ENCODE data around the gene CDC37L1.

The CDC37L1 gene

DNA sequence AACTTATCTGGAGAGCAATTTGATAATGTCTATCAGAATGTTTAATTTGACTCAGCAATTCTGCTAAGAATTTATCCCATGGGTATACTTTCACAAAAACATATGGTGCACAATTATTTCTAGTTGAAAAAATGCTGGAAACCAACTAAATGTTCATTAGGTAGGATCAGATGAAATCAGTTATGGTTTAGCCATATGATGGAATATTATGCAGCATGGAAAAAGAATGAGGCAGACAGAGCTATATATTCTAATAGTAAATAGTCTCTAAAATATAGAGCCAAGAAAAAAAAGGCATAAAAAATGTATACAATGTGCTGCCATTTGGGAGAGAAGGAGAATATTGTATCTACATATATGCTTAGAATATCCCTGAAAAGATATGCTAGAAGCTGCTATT lies 9.5 kb upstream of the CDC37L1 start:
- no peak for DNase-seq (ENCODE audit: low spot score)

DNA sequence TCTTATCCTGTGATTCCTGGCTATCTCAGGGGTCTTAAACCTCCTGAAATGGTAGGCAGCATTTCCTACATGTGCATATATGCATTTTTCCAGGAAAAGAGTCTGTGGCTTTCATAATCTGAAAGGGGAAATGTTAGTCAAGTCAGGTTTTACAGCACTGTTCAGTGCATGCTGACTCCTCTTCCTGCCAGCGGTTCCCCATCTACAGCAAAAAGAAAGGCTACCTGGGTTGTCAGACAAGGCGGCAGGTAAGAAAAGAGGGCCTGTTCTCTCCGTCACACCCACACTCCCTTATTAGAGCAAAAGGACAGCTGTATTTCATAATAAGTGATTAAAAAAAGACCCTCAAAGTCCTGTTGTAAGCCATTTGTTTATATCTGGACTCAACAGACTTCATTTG lies 8.8 kb upstream of the CDC37L1 start:
- no peak for DNase-seq (ENCODE audit: low spot score)

DNA sequence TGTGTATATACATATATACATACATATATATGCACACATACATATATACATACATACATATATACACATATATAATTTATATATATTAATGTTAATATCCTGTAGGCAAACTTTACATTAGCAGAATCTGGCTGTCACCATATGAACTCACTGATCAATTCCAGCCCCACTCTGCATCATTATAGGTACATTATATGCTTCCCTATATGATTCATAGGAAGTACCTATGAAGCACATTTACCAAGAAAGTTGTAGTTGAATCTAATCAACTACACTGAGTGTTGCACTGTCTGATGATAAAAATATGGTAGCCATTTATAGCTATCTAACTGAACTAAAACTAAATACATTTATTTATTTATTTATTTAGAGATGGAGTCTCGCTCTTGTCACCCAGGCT lies 7.6 kb upstream of the CDC37L1 start:
- DNase-seq (ENCODE audit: low spot score): no peak

DNA sequence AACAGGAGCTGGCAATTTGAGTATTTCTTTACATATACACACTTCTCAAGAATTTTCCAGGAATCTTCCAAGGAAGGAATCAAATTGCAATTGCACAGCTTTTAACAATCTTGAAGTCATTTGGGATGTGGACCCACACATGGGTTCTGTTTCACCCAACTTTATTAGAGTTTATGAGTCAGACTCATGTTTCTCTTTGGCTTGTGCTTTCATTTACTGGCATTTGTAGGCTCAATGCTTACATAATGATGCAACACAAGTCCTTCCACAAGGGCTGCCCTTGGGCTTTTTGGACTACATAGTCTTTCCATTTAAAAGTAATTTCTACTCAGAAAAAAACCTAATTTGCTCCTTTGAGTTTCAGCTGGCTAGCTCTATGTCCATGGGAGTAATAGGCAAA lies 4.6 kb upstream of the CDC37L1 start:
- peak; percentile 29 for DNase-seq (ENCODE audit: low spot score)

DNA sequence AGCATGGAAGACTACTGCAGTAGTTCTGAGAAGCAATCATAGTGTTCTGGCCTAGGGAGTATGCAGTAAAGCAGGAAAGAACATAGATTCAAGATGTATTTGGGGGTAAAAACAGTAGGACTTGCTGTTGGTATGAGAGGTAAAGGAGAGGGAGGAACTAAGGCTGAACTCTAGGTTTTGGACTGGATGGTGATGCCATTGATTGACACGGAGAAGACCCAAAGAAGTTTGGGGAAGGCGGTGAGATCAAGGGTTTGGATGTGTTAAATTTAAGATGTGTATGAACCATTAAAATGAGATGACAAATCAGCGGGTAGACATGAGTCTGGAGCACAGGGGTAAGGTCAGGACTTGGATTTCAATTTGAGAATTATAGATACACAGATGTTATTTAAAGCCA lies 2.0 kb upstream of the CDC37L1 start:
- DNase-seq (ENCODE audit: low spot score): no peak

DNA sequence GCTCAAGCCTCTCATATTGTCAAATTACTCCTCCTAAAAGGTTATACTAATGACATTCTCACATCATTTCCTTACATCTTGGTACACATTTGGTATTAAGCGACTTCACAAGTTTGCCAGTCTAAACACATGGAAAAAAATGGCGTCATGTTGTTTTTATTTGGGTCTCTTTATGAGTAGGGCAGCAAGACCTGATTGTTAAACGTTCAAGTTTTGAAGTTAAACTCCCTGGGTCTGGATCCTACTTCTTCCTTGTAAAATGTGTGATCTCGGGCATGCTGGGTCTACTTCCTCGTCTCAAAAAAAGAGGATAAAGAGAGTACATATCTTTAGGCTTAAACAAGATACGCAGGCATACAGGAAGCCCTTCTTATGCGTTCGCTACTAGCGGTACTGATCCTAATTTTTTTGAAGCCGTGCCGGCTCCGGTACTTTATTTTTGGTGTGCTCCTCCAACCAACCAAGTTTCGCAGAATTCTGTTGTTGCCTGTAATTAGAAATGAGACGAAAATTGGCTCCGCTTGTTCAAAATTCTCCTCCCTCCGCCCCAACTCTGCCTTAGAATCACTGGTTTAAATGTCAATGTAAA lies 596 bp upstream of the CDC37L1 start:
- peak; percentile 60 for DNase-seq (ENCODE audit: low spot score)

DNA sequence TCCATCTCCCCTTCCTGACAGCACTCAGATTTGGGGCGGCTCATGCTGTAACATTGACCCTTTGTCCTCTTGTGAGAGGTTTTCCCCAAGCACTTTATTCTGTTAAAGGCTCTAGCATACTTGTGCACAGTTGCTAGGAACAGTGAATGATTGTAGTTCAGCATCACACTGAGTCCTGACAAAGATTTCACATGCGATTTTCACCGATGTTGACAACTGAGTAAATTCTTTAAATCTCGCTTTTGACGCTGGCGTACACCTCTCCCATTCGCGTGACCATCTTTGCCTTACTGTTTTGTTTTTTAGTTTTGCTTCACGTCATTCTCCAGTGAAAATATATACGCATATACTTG lies 780 bp downstream of the CDC37L1 start:
- DNase-seq (ENCODE audit: low spot score): no peak

DNA sequence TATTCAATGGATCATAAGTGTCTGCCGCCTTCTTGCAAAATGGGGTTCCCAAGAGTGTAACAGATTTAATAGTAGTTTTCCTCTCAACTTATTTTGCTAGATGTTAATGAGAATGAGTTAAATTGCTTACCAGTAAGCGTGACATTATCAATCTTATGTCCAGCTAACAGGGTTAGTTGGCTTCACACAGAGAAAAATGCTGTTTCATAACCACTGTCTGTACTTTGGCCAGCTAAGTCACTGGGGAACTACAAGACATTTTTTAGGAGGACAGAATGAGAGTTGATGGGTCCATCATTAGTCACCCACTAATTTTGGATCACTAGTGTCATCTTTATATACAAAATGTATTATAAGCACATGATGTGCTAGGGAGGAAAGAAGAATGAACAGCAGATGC lies 1.4 kb downstream of the CDC37L1 start:
- peak; percentile 16 for DNase-seq (ENCODE audit: low spot score)

DNA sequence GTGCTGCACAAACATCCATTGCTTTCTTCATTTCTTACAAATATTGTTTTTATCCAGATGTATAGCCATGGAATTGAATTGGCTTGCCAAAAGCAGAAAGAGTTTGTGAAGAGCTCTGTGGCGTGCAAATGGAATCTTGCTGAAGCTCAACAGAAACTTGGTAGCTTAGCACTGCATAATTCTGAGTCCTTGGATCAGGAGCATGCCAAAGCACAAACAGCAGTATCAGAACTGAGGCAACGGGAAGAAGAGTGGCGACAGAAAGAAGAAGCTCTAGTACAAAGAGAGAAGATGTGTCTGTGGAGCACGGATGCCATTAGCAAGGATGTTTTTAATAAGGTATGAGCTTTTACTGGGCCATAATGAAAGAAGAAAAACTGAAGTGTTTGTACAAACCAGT lies 5.5 kb downstream of the CDC37L1 start:
- DNase-seq (ENCODE audit: low spot score): no peak

DNA sequence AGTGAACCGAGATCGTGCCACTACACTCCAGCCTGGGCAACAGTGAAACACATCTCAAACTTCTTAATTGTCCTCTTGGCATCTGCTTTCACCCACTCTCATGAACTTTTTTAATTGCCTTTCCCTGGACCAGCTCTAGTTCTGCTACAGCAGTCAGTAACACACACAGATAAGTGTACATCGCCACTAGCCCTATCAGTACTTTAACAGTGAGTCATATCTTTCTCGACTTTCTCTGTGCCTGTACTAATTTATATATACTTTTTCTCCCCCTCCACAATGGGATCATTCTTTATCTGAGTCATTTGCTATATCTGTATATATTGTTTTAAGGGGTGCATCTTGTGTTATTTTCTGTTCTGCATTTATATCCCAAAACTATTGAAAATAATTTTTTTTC lies 6.7 kb downstream of the CDC37L1 start:
- DNase-seq (ENCODE audit: low spot score): no peak

DNA sequence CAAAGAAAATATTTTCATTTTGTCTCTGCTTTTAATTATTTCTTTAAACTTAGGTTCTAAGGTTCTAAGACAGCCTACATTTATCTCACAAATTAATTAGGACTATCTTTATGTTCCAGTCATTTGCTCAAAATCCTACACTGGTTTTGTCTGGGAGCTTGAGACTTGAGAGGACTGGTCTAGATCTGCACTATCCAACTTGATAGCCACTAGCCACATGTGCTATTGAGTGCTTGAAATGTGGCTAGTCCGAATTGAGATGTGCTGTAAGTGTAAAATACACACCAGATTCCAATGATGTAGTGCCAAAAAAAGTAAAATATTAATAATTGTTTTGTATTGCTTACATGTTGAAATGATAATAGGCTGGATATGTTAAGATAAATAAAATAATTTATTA lies 7.2 kb downstream of the CDC37L1 start:
- DNase-seq (ENCODE audit: low spot score): no peak

DNA sequence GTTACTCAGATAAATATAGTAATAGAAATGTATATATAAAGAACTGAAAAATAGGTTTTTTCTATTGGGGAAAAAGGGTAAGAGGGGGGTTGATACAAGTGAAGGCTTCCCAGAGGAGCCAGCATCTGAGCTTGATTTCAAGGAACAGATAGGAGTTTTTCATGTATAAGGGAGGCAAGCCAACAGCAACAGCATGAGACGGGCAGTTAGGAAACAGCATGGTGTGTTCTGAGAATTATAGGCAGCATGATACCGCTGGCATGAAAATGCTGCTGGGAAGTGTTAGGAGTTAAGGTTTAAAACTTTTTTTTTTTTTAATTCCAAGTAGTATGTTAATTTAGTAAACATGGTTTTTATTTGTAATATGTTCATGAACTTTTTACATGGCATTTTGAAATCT lies 9.7 kb downstream of the CDC37L1 start:
- DNase-seq (ENCODE audit: low spot score): no peak

DNA sequence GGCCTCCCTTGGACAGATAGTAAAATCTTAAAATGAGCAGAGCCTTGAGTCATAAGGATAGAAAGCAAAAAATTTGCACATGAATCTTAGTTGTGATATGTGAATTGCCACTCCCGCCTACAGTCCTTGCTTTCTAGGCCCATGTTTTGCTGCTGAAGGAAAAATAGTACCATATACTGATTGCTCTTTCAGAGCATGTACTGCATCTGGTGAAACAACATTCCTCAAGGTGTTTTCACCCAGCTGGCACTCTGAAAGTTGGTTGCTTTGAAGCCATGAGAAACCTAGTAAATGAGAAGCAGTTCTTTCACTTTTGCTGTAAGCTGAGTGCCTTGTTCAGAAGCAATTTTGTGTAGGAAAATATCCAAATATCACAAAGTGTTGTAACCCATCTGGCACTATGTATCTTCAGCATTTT lies 10.3 kb downstream of the CDC37L1 start:
- DNase-seq (ENCODE audit: low spot score): peak; percentile 30

DNA sequence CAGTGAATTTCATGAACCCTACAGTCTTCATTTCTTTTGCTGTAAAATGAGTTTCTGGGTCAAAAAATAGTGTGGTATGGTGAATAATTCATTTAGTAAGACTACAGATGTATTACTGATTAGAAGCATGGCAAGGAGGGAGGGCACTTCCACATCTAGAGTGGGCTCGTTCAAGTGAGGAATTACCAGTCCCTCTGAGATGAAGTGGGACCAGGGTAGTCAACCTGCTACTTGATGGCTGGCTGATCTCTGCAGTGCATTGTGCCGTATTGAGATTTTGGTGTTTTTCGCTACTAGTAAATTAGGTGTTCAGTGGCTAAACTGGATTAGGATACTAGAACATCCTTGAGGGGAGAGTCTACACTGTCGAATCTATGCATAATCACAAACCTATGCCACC lies 10.8 kb downstream of the CDC37L1 start:
- DNase-seq (ENCODE audit: low spot score): no peak

DNA sequence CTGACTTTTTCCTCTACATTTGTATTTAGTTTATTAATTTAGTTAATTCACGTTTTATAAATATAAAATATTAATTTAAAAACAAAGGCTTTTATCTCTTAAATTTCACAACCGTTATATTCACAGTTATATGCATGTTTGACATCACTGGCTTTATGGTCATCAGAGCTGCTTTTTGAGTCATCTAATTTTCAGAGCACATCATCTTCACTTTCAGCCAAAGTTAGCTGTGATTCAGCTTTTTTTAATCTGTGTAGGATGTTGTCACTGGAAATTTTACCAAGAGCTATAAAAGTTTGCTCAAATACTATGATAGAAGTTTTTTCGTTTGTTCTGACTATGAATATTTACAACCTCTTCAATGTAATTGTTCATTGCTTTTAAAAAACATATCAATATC lies 12.4 kb downstream of the CDC37L1 start:
- DNase-seq (ENCODE audit: low spot score): no peak

DNA sequence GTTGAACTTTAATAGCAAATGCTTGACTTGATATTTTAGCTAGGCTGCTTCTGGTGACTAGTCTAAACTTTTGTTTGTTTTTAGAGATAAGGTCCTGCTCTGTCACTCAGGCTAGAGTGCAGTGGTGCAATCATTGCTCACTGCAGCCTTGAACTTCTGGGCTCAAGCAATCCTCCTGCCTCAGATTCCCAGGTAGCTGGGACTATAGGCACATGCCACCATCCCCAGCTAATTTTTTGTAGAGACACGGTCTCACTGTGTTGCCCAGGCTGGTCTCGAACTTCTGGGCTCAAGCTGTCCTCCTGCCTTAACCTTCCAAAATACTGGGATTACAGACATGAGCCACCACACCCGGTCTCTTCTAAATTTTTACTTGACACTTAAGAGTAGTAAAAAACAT lies 20.7 kb downstream of the CDC37L1 start:
- DNase-seq (ENCODE audit: low spot score): no peak

DNA sequence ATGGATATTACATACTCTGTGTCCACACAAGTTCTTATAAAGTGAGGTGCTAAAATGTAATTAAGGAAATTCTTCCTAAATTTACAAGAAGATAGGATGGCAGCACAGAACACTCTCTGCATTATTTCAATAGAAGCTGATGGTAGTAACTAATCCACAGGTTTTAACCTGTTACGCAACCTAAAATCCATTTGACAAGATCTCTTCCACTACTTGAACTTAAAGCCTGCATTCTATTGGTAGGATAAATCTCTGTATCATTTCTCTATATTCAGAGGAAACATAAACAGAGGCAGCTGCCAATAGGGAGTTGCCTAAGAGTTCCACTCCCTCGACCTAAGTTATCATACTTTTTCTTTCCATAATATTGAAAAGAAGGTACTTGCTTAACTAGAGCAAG lies 21.6 kb downstream of the CDC37L1 start:
- DNase-seq (ENCODE audit: low spot score): no peak

DNA sequence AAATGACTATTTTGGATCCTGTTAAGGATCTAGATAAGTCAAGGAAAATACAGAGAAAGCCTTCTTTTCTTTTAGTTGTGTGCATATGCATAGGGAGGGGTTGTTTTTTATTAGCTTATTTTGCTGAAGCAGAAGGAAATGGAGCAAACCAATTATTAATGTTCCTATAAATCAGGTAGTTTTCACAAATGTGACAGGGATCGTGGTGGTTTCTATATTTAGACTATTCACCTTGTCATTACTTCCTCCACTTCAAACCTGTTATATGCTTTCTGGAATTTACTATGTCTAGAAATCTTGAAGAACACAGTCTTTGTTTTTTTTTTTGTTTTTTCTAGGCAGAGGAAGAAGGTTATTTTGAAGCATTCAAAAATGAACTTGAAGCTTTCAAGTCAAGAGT lies 22.2 kb downstream of the CDC37L1 start:
- no peak for DNase-seq (ENCODE audit: low spot score)

DNA sequence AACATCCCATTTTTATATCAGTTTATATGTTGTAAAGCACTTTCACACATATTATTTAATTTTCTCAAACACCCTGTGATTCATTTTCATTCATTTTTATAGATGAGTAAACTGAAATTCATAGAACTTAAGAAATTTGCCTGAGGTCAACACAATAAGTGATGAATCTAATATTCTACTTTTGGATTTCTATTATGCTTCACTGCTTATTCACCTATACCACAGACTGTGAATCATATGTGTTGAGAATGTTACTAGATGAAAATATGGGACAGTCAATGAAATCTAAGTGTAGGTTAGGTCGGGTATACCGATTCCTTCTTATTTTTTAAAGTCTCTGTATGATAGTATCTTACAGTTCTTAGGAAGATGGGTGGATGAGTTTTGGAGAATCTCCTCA lies 24.8 kb downstream of the CDC37L1 start:
- peak; percentile 13 for DNase-seq (ENCODE audit: low spot score)

DNA sequence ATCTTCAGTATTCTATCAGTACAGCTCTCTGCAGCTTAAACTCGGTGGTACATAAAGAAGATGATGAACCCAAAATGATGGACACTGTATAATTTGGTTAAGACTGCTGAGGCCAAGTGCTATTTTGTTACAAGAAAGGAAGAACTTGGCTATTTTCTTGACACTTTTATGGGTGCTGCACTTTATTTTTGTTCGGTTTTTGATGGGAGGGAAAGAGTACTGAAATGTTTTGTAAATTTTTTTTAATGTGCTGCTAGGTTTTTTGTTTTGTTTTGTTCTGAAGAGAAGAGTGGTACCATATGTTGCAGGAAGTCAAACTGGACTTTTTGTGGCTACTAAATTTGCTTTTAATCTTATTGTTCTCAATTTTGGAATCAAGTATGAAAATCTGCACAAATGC lies 26.7 kb downstream of the CDC37L1 start:
- no peak for DNase-seq (ENCODE audit: low spot score)

DNA sequence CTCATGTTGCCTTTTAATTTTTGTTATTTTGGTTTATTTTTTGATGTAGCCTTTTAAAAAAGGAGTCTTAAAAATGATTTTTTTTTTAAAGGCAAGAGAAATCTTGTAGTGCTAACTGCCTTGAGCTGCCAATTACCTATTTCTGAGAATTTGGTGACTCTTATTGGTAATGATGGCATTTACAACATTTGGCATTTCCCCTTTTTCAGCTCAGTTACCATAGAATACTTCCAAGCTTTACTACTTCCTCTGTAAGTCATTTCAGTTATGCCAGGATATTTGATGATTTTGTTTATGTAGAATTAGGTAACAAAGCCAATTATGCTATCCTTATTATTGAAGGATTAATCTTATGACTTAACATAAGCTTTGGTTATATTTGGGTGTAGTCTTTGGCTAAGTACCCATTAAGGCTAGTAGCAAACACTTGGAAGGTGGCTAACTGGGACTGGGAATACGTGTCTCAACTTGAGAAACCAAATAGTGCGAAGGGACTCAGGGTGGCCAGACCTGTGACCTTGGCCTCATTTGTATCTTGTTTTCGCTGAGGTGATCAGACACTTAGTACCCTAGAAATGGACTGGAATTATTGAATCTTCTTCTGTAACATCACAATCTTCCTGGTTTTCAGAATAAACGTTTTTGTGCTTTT lies 27.7 kb downstream of the CDC37L1 start:
- DNase-seq (ENCODE audit: low spot score): no peak

DNA sequence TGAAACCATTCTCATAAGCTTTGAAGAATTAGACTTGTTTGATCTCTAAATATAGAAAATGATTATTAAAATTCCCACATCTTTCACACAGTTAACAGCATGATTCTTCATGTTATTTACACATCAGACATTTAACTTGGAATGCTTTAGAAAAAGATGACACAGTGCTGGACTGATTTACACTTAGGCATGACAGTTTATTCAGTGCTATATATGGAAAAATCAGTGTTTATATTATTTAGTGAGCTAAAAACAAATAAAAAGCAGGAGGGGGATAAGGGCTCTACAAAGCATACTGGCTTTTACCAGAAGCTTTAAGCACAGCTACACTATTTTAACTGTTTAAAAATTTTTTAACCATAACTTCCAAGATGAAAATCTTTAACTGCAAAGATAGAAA lies 30.0 kb downstream of the CDC37L1 start:
- no peak for DNase-seq (ENCODE audit: low spot score)

DNA sequence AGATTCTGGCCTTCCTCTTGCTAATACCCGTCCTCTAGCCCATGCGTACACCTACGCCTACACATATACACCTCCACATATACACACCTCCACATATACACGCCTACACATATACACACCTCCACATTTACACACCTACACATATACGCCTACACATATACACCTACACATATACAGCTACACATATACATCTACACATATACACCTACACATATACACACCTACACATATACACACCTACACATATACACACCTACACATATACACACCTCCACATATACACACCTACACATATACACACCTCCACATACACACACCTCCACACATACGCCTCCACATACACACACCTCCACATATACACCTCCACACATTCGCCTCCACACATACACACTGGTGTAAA lies 34.5 kb downstream of the CDC37L1 start:
- DNase-seq (ENCODE audit: low spot score): no peak

DNA sequence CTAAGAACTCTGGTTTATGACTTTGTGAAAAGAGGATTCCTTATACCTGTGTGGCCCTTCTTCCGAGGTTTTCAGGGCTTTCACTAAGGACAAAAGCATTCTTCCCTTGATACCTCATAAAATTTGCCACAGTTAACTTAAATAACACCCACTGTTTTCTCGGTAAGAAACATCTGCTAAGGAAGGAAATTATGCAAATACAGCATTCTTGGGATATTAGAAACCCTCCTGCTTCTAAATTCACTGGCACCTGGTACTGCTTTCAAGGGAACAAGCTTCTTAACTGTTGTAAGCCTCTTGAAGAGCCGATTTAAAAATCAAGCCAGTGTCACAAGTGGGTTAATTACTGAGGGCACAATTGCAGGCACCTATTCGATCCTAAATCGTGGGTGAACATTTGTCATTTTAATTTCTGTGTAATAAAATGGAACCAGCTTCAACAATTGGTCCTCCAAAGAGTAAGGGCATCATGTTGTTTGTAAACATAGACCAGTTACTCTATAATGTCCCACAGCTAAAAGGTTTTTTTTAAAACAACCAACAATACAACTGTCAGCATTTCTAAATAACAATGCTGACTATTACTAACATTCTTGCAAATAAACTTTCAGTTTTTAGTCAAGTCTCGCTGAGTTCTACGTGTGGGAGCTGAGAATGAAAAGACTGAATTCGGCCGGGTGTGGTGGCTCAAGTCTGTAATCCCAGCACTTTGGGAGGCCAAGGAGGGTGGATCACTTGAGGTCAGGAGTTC lies 35.1 kb downstream of the CDC37L1 start:
- no peak for DNase-seq (ENCODE audit: low spot score)
